WTC11 (cell line): ENCODE measurements around the gene DZANK1.

ENCODE experiments used
- CTCF ChIP-seq: fragments of 200-600 bp; IDR thresholded peaks from 2 replicates; pipeline ENCODE4 v1.8.0; 2022; ENCODE audit warnings: antibody characterized with exemption
- FOXJ3 ChIP-seq: sonication (generic); formaldehyde crosslinking; IDR thresholded peaks from 2 replicates; pipeline ENCODE4 v1.9.0; 2021; ENCODE audit warnings: missing genetic modification reagents, mild to moderate bottlenecking, borderline replicate concordance
- JUN ChIP-seq: sonication (generic); formaldehyde crosslinking; IDR thresholded peaks from 2 replicates; pipeline ENCODE4 v1.8.0; 2023; ENCODE audit warnings: mild to moderate bottlenecking, missing genetic modification reagents
- MYBL2 ChIP-seq: sonication (generic); formaldehyde crosslinking; IDR thresholded peaks from 2 replicates; pipeline ENCODE4 v1.8.1; 2023; ENCODE audit warnings: mild to moderate bottlenecking, moderate library complexity, missing genetic modification reagents
- NFATC4 ChIP-seq: fragments of 250-450 bp; sonication (Bioruptor Pico); IDR thresholded peaks from 2 replicates; pipeline ENCODE4 v1.9.0; 2021; ENCODE audit warnings: mild to moderate bottlenecking
- NR1H2 ChIP-seq: sonication (generic); formaldehyde crosslinking; IDR thresholded peaks from 2 replicates; pipeline ENCODE4 v1.9.0; 2021; ENCODE audit warnings: mild to moderate bottlenecking, moderate library complexity, missing genetic modification reagents
- SP1 ChIP-seq: sonication (generic); formaldehyde crosslinking; conservative IDR thresholded peaks from 2 replicates; pipeline ENCODE4 v1.8.1; 2022; ENCODE audit warnings: missing genetic modification reagents
- TEAD4 ChIP-seq: sonication (generic); formaldehyde crosslinking; IDR thresholded peaks from 2 replicates; pipeline ENCODE4 v1.8.0; 2022; ENCODE audit warnings: mild to moderate bottlenecking, missing genetic modification reagents
- ZNF138 ChIP-seq: sonication (generic); formaldehyde crosslinking; conservative IDR thresholded peaks from 2 replicates; pipeline ENCODE4 v1.8.1; 2022; ENCODE audit warnings: mild to moderate bottlenecking, moderate library complexity, missing genetic modification reagents
- ZNF263 ChIP-seq: sonication (generic); formaldehyde crosslinking; IDR thresholded peaks from 2 replicates; pipeline ENCODE4 v1.8.1; 2022; ENCODE audit warnings: low read depth, mild to moderate bottlenecking, moderate library complexity, missing genetic modification reagents
- TF ChIP-seq, protein P1 (sequence below): sonication (generic); formaldehyde crosslinking; IDR thresholded peaks from 2 replicates; pipeline ENCODE4 v1.8.1; 2023; ENCODE audit warnings: mild to moderate bottlenecking, moderate library complexity, missing genetic modification reagents
- TF ChIP-seq, protein P2 (sequence below): sonication (generic); formaldehyde crosslinking; IDR thresholded peaks from 2 replicates; pipeline ENCODE4 v1.8.0; 2022; ENCODE audit warnings: mild to moderate bottlenecking, missing genetic modification reagents
- TF ChIP-seq, protein P3 (sequence below): sonication (generic); formaldehyde crosslinking; IDR thresholded peaks from 2 replicates; pipeline ENCODE4 v1.8.0; 2022; ENCODE audit warnings: missing genetic modification reagents
- TF ChIP-seq, protein P4 (sequence below): sonication (generic); formaldehyde crosslinking; IDR thresholded peaks from 2 replicates; pipeline ENCODE4 v1.8.1; 2023; ENCODE audit warnings: mild to moderate bottlenecking, missing genetic modification reagents, moderate library complexity

- TF ChIP-seq JUN (no peak), ZNF138 (CRISPR knock-in tag) (no peak), FOXJ3 (CRISPR knock-in tag) (no peak), CTCF (no peak), NR1H2 (CRISPR knock-in tag) (no peak), SP1 (CRISPR knock-in tag) (no peak), MYBL2 (CRISPR knock-in tag) (no peak), ZNF263 (CRISPR knock-in tag) (no peak), NFATC4 (no peak), TEAD4 (no peak)
- TF ChIP-seq, protein P1, sequence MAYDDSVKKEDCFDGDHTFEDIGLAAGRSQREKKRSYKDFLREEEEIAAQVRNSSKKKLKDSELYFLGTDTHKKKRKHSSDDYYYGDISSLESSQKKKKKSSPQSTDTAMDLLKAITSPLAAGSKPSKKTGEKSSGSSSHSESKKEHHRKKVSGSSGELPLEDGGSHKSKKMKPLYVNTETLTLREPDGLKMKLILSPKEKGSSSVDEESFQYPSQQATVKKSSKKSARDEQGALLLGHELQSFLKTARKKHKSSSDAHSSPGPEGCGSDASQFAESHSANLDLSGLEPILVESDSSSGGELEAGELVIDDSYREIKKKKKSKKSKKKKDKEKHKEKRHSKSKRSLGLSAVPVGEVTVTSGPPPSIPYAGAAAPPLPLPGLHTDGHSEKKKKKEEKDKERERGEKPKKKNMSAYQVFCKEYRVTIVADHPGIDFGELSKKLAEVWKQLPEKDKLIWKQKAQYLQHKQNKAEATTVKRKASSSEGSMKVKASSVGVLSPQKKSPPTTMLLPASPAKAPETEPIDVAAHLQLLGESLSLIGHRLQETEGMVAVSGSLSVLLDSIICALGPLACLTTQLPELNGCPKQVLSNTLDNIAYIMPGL (CRISPR knock-in tag), result no peak
- TF ChIP-seq, protein P2, sequence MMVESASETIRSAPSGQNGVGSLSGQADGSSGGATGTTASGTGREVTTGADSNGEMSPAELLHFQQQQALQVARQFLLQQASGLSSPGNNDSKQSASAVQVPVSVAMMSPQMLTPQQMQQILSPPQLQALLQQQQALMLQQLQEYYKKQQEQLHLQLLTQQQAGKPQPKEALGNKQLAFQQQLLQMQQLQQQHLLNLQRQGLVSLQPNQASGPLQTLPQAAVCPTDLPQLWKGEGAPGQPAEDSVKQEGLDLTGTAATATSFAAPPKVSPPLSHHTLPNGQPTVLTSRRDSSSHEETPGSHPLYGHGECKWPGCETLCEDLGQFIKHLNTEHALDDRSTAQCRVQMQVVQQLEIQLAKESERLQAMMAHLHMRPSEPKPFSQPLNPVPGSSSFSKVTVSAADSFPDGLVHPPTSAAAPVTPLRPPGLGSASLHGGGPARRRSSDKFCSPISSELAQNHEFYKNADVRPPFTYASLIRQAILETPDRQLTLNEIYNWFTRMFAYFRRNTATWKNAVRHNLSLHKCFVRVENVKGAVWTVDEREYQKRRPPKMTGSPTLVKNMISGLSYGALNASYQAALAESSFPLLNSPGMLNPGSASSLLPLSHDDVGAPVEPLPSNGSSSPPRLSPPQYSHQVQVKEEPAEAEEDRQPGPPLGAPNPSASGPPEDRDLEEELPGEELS (CRISPR knock-in tag), result no peak
- TF ChIP-seq, protein P3, sequence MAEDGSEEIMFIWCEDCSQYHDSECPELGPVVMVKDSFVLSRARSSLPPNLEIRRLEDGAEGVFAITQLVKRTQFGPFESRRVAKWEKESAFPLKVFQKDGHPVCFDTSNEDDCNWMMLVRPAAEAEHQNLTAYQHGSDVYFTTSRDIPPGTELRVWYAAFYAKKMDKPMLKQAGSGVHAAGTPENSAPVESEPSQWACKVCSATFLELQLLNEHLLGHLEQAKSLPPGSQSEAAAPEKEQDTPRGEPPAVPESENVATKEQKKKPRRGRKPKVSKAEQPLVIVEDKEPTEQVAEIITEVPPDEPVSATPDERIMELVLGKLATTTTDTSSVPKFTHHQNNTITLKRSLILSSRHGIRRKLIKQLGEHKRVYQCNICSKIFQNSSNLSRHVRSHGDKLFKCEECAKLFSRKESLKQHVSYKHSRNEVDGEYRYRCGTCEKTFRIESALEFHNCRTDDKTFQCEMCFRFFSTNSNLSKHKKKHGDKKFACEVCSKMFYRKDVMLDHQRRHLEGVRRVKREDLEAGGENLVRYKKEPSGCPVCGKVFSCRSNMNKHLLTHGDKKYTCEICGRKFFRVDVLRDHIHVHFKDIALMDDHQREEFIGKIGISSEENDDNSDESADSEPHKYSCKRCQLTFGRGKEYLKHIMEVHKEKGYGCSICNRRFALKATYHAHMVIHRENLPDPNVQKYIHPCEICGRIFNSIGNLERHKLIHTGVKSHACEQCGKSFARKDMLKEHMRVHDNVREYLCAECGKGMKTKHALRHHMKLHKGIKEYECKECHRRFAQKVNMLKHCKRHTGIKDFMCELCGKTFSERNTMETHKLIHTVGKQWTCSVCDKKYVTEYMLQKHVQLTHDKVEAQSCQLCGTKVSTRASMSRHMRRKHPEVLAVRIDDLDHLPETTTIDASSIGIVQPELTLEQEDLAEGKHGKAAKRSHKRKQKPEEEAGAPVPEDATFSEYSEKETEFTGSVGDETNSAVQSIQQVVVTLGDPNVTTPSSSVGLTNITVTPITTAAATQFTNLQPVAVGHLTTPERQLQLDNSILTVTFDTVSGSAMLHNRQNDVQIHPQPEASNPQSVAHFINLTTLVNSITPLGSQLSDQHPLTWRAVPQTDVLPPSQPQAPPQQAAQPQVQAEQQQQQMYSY (CRISPR knock-in tag), result no peak
- TF ChIP-seq, protein P4, sequence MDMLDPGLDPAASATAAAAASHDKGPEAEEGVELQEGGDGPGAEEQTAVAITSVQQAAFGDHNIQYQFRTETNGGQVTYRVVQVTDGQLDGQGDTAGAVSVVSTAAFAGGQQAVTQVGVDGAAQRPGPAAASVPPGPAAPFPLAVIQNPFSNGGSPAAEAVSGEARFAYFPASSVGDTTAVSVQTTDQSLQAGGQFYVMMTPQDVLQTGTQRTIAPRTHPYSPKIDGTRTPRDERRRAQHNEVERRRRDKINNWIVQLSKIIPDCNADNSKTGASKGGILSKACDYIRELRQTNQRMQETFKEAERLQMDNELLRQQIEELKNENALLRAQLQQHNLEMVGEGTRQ (CRISPR knock-in tag), result no peak
Observed at GRCh38 chr20:18391686-18392085, 75.1 kb downstream of the DZANK1 start.
